SU-DHL-6 (cell line): ENCODE measurements around the gene ARHGAP10.

Source experiments
- H2AFZ ChIP-seq: fragments of 200-600 bp; sonication (generic); 2 replicates; pipeline ENCODE4 v1.6.1; 2014; ENCODE audit warnings: low read depth, mild to moderate bottlenecking, moderate library complexity, mixed read lengths, antibody characterized with exemption, low read length; ENCODE audit not compliant: severe bottlenecking
- H3F3A ChIP-seq: fragments of 200-600 bp; shearing (Covaris generic); 2 replicates; pipeline ENCODE4 v1.6.0; 2016; ENCODE audit warnings: antibody characterized with exemption, mild to moderate bottlenecking; ENCODE audit not compliant: insufficient read depth
- H3K27ac ChIP-seq: fragments of 200-600 bp; sonication (generic); 2 replicates; pipeline ENCODE4 v1.5.1; 2016; ENCODE audit warnings: low read depth, mild to moderate bottlenecking, low read length, moderate library complexity, mixed read lengths
- H3K27me3 ChIP-seq: fragments of 200-600 bp; sonication (generic), shearing (Covaris generic); 2 replicates; pipeline ENCODE4 v1.6.0; 2014; ENCODE audit warnings: mild to moderate bottlenecking, low read length
- H3K36me3 ChIP-seq: fragments of 200-600 bp; sonication (generic); 2 replicates; pipeline ENCODE4 v1.6.1; 2014; ENCODE audit warnings: mild to moderate bottlenecking, low read length, mixed read lengths
- H3K4me2 ChIP-seq: fragments of 300-600, 200-600 bp; shearing (Covaris generic), sonication (generic); 2 replicates; pipeline ENCODE4 v1.6.0; 2014; ENCODE audit warnings: low read length, low read depth, mild to moderate bottlenecking; ENCODE audit not compliant: poor library complexity, severe bottlenecking
- H3K4me3 ChIP-seq: fragments of 200-600 bp; sonication (generic); 2 replicates; pipeline ENCODE4 v1.5.1; 2014; ENCODE audit warnings: antibody characterized with exemption, low read length, mild to moderate bottlenecking, mixed read lengths; ENCODE audit not compliant: insufficient read depth, poor library complexity, severe bottlenecking
- H3K79me2 ChIP-seq: fragments of 200-600 bp; sonication (generic); 2 replicates; pipeline ENCODE4 v1.6.1; 2014; ENCODE audit warnings: mild to moderate bottlenecking, low read length, moderate library complexity; ENCODE audit not compliant: insufficient read depth
- H3K9ac ChIP-seq: fragments of 200-600 bp; sonication (generic); 2 replicates; pipeline ENCODE4 v1.7.0; 2014; ENCODE audit warnings: mild to moderate bottlenecking, low read length
- H3K9me2 ChIP-seq: fragments of 200-600 bp; sonication (generic); replicated peaks from 2 replicates; pipeline ENCODE4 v1.6.1; 2014; ENCODE audit warnings: low read length; ENCODE audit not compliant: insufficient read depth
- H3K9me3 ChIP-seq: fragments of 200-600 bp; sonication (generic); 2 replicates; pipeline ENCODE4 v1.6.1; 2014; ENCODE audit warnings: low read length, mixed read lengths; ENCODE audit not compliant: insufficient read depth
- H4K20me1 ChIP-seq: fragments of 200-600 bp; sonication (generic); 2 replicates; pipeline ENCODE4 v1.6.1; 2014; ENCODE audit warnings: low read depth, mild to moderate bottlenecking, antibody characterized with exemption, low read length, moderate library complexity, mixed read lengths
- EZH2phosphoT487 ChIP-seq: fragments of 200-600 bp; sonication (generic), shearing (Covaris generic); conservative IDR thresholded peaks from 2 replicates; pipeline ENCODE4 v1.6.1; 2018; ENCODE audit warnings: mild to moderate bottlenecking, antibody characterized with exemption, low read length, moderate library complexity, mixed read lengths
- TF ChIP-seq, protein P1 (sequence below): fragments of 200-600 bp; sonication (generic); IDR thresholded peaks from one replicate; pipeline ENCODE4 v1.5.1; 2017; ENCODE audit warnings: antibody characterized with exemption, mild to moderate bottlenecking, low read length, moderate library complexity; ENCODE audit not compliant: insufficient read depth, poor library complexity, severe bottlenecking

The ARHGAP10 gene

DNA sequence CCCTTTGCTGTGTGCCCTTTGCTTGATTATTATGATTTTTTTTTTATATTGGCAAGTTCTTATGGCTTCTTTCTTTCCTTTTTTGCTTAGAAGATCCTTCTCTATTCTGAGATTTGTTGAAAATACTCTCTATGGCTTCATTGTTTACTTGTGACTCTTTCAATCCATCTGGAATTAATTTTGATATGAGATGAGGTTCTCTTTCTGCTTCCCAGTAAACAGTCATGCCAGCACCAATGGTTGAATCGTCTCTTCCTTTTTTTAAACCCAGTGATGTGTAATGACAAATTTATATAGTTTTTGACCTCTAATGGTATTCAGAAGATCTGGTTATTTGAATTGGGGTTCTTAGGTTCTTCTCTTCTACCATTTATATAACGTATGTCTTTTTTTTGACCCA lies 121.8 kb downstream of the ARHGAP10 start:
- TF ChIP-seq EZH2phosphoT487 = no peak
- TF ChIP-seq, protein P1, sequence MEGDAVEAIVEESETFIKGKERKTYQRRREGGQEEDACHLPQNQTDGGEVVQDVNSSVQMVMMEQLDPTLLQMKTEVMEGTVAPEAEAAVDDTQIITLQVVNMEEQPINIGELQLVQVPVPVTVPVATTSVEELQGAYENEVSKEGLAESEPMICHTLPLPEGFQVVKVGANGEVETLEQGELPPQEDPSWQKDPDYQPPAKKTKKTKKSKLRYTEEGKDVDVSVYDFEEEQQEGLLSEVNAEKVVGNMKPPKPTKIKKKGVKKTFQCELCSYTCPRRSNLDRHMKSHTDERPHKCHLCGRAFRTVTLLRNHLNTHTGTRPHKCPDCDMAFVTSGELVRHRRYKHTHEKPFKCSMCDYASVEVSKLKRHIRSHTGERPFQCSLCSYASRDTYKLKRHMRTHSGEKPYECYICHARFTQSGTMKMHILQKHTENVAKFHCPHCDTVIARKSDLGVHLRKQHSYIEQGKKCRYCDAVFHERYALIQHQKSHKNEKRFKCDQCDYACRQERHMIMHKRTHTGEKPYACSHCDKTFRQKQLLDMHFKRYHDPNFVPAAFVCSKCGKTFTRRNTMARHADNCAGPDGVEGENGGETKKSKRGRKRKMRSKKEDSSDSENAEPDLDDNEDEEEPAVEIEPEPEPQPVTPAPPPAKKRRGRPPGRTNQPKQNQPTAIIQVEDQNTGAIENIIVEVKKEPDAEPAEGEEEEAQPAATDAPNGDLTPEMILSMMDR = no peak
- Histone ChIP-seq H3K9me2 (no peaks in the 10 kb centered on the region), H3K4me2 (no peak overlapping the region), H3K36me3 (0 out of 2 replicates have a peak, but pooled peaks cover 4% of the 10 kb centered on the region), H3K27me3 (no peaks in the 10 kb centered on the region), H3K4me3 (no peak overlapping the region), H3K79me2 (no peaks in the 10 kb centered on the region), H3K9ac (no peak overlapping the region), H2AFZ (no peak overlapping the region), H4K20me1 (no peaks in the 10 kb centered on the region), H3F3A (no peaks in the 10 kb centered on the region), H3K27ac (no peak overlapping the region), H3K9me3 (no peaks in the 10 kb centered on the region)

GRCh38 chr4:147854154-147854553 lies 122.3 kb downstream of the ARHGAP10 start:
- no peak overlapping the region for H3K27ac ChIP-seq
- no peaks in the 10 kb centered on the region for H3F3A ChIP-seq
- TF ChIP-seq, protein P1 = no peak
- TF ChIP-seq EZH2phosphoT487 = no peak
- H3K79me2 ChIP-seq = no peaks in the 10 kb centered on the region
- no peaks in the 10 kb centered on the region for H3K9me2 ChIP-seq
- no peaks in the 10 kb centered on the region for H3K9me3 ChIP-seq
- H3K4me3 ChIP-seq = no peak overlapping the region
- no peak overlapping the region for H3K9ac ChIP-seq
- no peak overlapping the region for H2AFZ ChIP-seq
- no peak overlapping the region for H3K4me2 ChIP-seq
- H3K27me3 ChIP-seq = no peaks in the 10 kb centered on the region
- H4K20me1 ChIP-seq = no peaks in the 10 kb centered on the region
- H3K36me3 ChIP-seq = 0 out of 2 replicates have a peak, but pooled peaks cover 4% of the 10 kb centered on the region

DNA sequence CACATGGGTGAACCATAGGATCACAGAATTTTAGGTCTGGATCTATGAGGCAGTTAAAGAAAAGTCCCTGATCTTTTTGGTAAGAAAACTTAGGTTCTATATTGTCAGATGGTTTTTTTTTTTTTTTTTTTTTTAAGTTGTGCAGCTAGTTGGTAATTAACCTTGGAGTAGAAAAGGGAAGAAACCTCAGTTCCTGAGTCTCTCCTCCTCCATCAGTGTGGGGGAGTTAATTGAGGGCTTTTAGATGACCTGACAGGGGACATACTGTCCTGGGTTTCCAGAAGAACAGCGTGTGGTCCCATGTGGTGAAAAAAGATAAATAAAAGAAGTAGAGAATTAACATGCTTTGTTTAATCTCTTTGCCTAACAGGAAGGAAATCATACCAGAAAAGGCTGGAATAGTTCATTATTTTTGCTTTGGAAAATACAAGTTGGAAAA lies 123.7 kb downstream of the ARHGAP10 start:
- H3K9me3 ChIP-seq = no peaks in the 10 kb centered on the region
- TF ChIP-seq, protein P1 = no peak
- TF ChIP-seq EZH2phosphoT487 = no peak
- no peaks in the 10 kb centered on the region for H3F3A ChIP-seq
- 0 out of 2 replicates have a peak, but pooled peaks cover 4% of the 10 kb centered on the region for H3K36me3 ChIP-seq
- no peak overlapping the region for H2AFZ ChIP-seq
- no peak overlapping the region for H3K4me2 ChIP-seq
- no peak overlapping the region for H3K27ac ChIP-seq
- no peaks in the 10 kb centered on the region for H3K9me2 ChIP-seq
- no peak overlapping the region for H3K4me3 ChIP-seq
- no peaks in the 10 kb centered on the region for H3K27me3 ChIP-seq
- H4K20me1 ChIP-seq = no peaks in the 10 kb centered on the region
- no peaks in the 10 kb centered on the region for H3K79me2 ChIP-seq
- no peak overlapping the region for H3K9ac ChIP-seq
